Naive thymus-derived CD8-positive, alpha-beta T cell (primary cell): ENCODE data around the gene NRARP. TPM values are rescaled to one million over a fixed set of nuclear protein-coding genes. Genes with fewer than 3 reads are reported as not detected.

ENCODE experiments used
- ATAC-seq, 2 donors: fragments of 150-1000 bp; cut with Tn5 transposase in 1 of 2; sonication (Bioruptor Pico), chemical (Tn5 transposase) in 1 of 2; 1 replicate in 1 of 2; 2 replicates in 1 of 2; pipeline ENCODE4 v1.10.0; 2021; ENCODE audit warnings: mild to moderate bottlenecking in 2 of 2, moderate library complexity in 2 of 2
- POLR2A ChIA-PET: fragments of 350-600 bp; sonication (Branson Sonifier 250); formaldehyde crosslinking; loops from one replicate; lab custom pipeline; 2021; ENCODE audit warnings: antibody characterized with exemption; lab: Charles Lee
- DNase-seq, 10 donors: peaks; one replicate each; pipeline versions ENCODE4 v3.0.0 to v3.0.0-alpha.2; 2020 to 2022
- H3K27ac Mint-ChIP-seq, 10 donors: one replicate each; pipeline ENCODE4 v1.8.0; 2020 to 2022; ENCODE audit warnings: mild to moderate bottlenecking in 10 of 10, mixed read lengths in 10 of 10, moderate library complexity in 4 of 10, inconsistent platforms in 1 of 10
- H3K27me3 Mint-ChIP-seq, 5 donors: one replicate each; pipeline ENCODE4 v1.8.0; 2021 to 2022; ENCODE audit warnings: mixed read lengths in 5 of 5
- H3K36me3 Mint-ChIP-seq, 3 donors: one replicate each; pipeline ENCODE4 v1.8.0; 2020 to 2022; ENCODE audit warnings: mixed read lengths in 3 of 3, mild to moderate bottlenecking in 2 of 3, inconsistent platforms in 1 of 3
- H3K4me1 Mint-ChIP-seq, 4 donors: one replicate each; pipeline ENCODE4 v1.8.0; 2021 to 2022; ENCODE audit warnings: mixed read lengths in 4 of 4
- H3K4me3 Mint-ChIP-seq, 10 donors: one replicate each; pipeline ENCODE4 v1.8.0; 2020 to 2022; ENCODE audit warnings: mild to moderate bottlenecking in 10 of 10, mixed read lengths in 10 of 10, moderate library complexity in 6 of 10, inconsistent platforms in 1 of 10
- H3K9me3 Mint-ChIP-seq, 9 donors: one replicate each; pipeline ENCODE4 v1.8.0; 2020 to 2022; ENCODE audit warnings: mixed read lengths in 9 of 9, mild to moderate bottlenecking in 3 of 9, inconsistent platforms in 1 of 9, moderate library complexity in 1 of 9
- polyA plus RNA-seq, 3 donors: library from polyadenylated mRNA; unstranded; fragments of 300-500 nt; fragmentation: Illumina TruSeq; gene quantifications; one replicate each; pipeline ENCODE4 v1.2.3, GENCODE V29; 2021
- total RNA-seq, 8 experiments: library from RNA in 2 of 8; stranded (reverse) in 2 of 8; gene quantifications; one replicate each; pipeline ENCODE4 v1.2.3 and lab custom pipeline; 2021 to 2026

The NRARP gene
- total and polyA plus RNA-seq, 5 experiments from 2014 or later, result 2.4 to 2.5 TPM; not detected in 3

DNA sequence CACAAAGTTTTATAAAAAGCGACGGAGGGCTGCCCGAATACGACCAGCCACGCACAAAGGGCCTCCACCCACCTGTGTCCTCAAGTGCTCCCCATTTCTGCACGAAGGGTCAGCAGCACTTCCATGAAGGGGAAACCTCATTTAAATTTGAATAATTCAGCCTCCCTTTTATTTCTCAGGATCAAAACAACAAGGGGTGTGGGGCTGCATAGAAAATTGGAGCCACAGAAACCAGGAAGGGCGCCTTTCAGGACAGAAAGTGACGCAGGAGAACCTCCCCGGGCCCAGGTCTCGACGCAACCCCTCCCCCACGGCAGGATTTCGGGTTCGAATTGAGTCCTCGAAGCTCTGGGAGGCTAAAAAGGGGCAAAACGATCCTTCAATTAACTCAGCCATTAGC, 2.1 kb downstream of the NRARP start:
- Mint-ChIP-seq H3K9me3 (peaks cover 0 to 2% (median 0%) of the 10 kb centered on the region in 9 donors), H3K4me1 (peaks cover 4 to 22% (median 18%) of the 10 kb centered on the region in 4 donors), H3K4me3 (peak overlapping the region in 6 of 10 donors; percentile 33 to 65 (median 56)), H3K36me3 (peaks cover 0 to 2% (median 0%) of the 10 kb centered on the region in 3 donors), H3K27me3 (peaks cover 6 to 36% (median 14%) of the 10 kb centered on the region in 5 donors), H3K27ac (peak overlapping the region in 2 of 10 donors; percentile 12 to 14)
- POLR2A ChIA-PET, result interaction anchor here (0.9 kb wide), 1 partner anchor 142 kb away, joined by 5 read pairs; the partner anchor contains the start of gene ENTPD8
- no peak for ATAC-seq
- DNase-seq, result no peak

DNA sequence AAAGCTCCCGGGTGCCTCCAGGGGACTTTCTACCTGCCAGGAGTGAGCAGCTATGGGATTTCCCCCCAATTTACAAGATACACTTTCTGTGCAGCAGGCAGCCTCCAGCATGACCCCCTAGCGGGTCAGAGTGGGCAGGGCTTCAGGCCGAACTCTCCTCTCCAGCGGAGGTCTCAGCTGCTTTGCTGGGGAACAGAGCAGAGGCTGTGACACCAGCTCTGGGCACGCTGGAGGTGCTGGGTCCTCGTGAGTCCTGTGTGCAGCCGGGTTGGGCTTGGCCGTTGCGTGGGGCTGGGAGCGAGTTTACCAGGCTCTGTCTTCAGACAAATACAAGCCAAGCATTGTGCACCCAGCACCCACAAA, 2.9 kb downstream of the NRARP start:
- no peak overlapping the region for H3K27ac Mint-ChIP-seq
- H3K27me3 Mint-ChIP-seq, result peaks cover 9 to 42% (median 18%) of the 10 kb centered on the region in 5 donors
- ATAC-seq (no peak), DNase-seq (no peak)
- POLR2A ChIA-PET, result no interaction called here
- H3K36me3 Mint-ChIP-seq, result peaks cover 0 to 2% (median 0%) of the 10 kb centered on the region in 3 donors
- H3K9me3 Mint-ChIP-seq, result peaks cover 0 to 2% (median 0%) of the 10 kb centered on the region in 9 donors
- H3K4me3 Mint-ChIP-seq, result no peak overlapping the region
- peaks cover 4 to 22% (median 21%) of the 10 kb centered on the region in 4 donors for H3K4me1 Mint-ChIP-seq

DNA sequence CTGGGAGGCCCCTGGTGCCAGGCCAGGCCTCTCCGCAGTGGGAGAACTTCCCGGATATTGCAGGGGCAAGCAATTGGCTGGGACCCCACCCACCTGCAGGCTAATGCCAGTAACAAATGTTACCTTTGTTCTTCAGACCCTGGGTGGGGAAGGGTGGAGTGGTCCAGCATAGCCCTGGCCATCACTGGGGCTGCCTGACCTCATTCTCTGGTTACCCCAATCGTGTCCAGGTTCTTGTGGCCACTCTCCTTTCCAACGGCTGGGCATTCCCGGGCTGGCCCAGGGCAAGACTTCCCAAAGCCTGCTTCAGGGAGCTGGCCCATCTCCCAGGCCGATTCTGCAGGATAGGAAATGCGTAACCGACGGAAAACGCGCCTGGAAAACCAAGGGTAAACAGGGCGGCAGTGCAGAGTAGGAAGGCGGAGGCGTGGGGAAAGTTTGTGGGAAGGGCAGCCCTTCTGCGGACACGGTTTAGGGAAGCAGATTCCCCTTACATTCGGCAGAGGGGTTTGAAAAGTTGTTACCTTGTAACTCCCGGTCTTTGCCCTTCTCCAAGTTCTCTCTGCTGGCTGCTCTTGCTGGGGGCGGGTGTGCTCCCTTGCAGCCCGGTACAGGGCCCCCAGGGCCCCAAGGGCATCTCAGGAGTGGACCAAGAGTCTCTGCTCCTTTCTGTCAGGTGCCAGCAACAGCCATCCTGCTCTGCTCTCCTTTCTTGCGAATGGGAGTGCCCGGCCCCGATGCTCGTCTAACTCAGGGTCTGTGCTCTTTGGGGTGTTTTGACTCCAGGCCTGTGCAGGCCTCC, 3.5 kb downstream of the NRARP start:
- ATAC-seq (no peak), DNase-seq (no peak)
- Mint-ChIP-seq H3K4me1 (peaks cover 4 to 21% (median 20%) of the 10 kb centered on the region in 4 donors), H3K9me3 (peaks cover 0 to 4% (median 0%) of the 10 kb centered on the region in 9 donors), H3K27ac (no peak overlapping the region), H3K4me3 (no peak overlapping the region), H3K36me3 (peaks cover 0 to 2% (median 0%) of the 10 kb centered on the region in 3 donors), H3K27me3 (peaks cover 9 to 47% (median 21%) of the 10 kb centered on the region in 5 donors)
- POLR2A ChIA-PET, result no interaction called here

DNA sequence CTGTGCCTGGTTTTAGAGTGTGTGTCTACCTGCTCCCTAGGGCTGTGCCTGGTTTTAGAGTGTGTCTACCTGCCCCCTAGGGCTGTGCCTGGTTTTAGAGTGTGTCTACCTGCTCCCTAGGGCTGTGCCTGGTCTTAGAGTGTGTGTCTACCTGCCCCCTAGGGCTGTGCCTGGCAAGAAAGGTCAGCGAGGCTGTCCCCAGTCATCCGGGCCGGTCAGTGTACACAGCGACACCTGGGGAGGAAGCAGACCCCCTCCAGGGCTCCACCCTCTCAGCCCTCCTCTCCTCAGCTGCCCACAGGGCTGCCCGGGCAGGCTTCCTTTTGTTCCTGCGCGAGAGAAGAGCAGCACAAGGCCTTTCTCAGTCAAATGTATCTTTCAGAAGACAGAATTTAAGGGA, 4.1 kb downstream of the NRARP start:
- DNase-seq, result no peak

DNA sequence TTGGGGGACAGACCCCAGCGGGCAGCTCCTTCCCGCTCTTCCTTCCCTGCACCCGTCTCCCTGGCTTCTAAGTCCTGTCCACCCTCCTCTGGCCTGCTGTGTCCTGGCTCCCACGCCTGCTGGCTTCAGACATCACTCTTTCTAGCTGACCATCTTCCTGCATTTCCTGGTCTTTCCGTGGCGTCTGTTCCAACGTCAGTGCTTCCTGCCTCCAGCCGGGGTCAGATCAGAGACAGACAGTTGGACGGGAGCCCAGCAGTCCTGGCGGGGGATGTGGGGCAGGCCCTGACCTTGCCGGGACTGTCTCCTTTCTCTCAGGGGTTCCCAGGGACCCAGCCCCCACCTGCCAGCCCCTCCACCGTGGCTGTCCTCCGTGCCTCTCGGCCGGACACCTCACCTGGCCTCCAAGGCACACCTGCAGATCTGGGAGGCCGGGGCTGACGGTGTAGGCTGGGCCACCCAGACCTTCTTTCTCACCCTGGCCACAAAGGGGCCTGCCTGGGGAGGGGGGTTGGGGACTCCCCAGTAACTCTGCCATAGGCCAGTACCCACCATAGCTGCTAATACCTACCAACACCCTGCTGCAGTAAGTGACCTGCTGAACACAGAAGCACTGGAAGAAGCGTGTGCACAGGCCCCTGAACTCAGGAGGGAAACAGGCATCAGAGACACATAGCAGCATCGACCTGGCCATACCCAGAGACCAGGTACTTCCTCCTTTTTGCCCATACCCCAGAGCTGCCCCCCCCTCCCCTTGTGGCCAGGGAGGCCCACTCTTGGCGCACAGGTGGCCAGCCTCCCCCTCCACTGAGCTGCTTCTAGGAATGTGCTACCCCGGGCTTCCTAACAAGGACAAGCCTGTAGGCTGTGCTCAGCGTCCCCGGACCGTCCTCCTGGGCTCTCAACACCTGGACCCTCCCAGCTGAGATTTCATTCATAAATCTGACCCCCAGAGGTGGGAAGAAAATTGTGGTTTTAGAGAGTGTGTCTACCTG, 5.1 kb downstream of the NRARP start:
- peak overlapping the region in 2 of 10 donors; percentile 31 to 55 for H3K27ac Mint-ChIP-seq
- no peak for DNase-seq

More for the DNA sequence above, 4.1 kb downstream of the NRARP start:
- Mint-ChIP-seq H3K27me3 (peaks cover 9 to 53% (median 25%) of the 10 kb centered on the region in 5 donors), H3K4me3 (no peak overlapping the region), H3K27ac (no peak overlapping the region), H3K9me3 (peaks cover 0 to 4% (median 0%) of the 10 kb centered on the region in 9 donors), H3K36me3 (peaks cover 0 to 2% (median 0%) of the 10 kb centered on the region in 3 donors), H3K4me1 (peaks cover 4 to 21% (median 17%) of the 10 kb centered on the region in 4 donors)
- no peak for ATAC-seq
- POLR2A ChIA-PET, result interaction anchor here (0.6 kb wide), 1 partner anchor 97 kb away, joined by 3 read pairs; no protein-coding TSS in a partner anchor

DNA sequence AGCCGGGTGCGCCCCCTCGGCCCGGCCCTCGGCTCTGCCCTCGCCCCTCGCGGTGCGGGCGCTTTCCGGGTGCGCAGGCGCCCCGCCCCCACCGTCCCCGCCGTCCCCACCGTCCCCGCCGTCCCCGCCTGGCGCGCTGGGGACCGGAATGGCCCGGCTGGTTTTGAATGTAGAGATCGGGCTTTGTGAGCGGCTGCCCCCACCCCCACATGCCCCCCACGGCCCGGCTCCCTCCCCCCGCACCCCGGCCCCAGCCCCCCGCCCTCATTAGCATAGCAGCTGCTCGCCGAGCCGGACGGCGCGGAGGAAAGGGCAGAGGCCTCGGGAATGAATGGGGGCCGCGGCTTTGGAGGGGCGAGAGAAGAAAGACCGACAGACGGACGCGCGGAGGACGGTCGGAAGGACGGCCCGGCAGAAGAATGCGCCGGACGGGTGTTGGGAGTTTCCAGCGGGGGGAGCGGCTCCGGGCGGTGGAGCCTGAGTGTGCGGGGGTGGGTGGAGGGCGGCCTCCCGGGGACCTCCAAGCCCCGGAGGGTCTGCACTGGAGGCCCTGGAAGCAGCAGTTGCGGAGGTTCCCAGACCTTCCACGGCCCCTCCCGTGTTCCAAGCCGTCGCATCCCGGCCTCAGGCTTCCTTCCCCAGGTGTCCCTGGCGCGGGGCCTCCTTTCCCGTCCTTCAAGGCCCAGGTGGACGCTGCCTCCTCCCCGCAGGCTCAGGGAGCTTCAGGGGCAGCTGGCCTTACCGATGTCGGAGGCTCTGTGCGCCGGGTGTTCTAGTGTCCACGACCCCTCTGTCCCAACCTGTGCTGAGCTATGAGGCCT, 6.0 kb downstream of the NRARP start:
- H3K9me3 Mint-ChIP-seq, result peaks cover 0 to 4% (median 0%) of the 10 kb centered on the region in 9 donors
- H3K4me3 Mint-ChIP-seq, result peak overlapping the region; percentile 54 to 82 (median 73)
- POLR2A ChIA-PET, result no interaction called here
- H3K4me1 Mint-ChIP-seq, result peaks cover 4 to 21% (median 17%) of the 10 kb centered on the region in 4 donors
- ATAC-seq (peak; percentile 10 to 26), DNase-seq (peak in 1 of 10 donors; percentile 8)
- H3K36me3 Mint-ChIP-seq, result peaks cover 0 to 2% (median 0%) of the 10 kb centered on the region in 3 donors
- H3K27ac Mint-ChIP-seq, result peak overlapping the region in 2 of 10 donors; percentile 31 to 55
- H3K27me3 Mint-ChIP-seq, result peaks cover 9 to 56% (median 27%) of the 10 kb centered on the region in 5 donors

More for the DNA sequence above, 5.1 kb downstream of the NRARP start:
- POLR2A ChIA-PET, result interaction anchor here (0.6 to 1.1 kb wide), 2 partner anchors 55 to 98 kb away, joined by 3 read pairs; no protein-coding TSS in a partner anchor
- ATAC-seq, result no peak
- peaks cover 4 to 21% (median 17%) of the 10 kb centered on the region in 4 donors for H3K4me1 Mint-ChIP-seq
- H3K36me3 Mint-ChIP-seq, result peaks cover 0 to 2% (median 0%) of the 10 kb centered on the region in 3 donors
- peaks cover 0 to 4% (median 0%) of the 10 kb centered on the region in 9 donors for H3K9me3 Mint-ChIP-seq
- peaks cover 9 to 56% (median 27%) of the 10 kb centered on the region in 5 donors for H3K27me3 Mint-ChIP-seq
- H3K4me3 Mint-ChIP-seq, result peak overlapping the region; percentile 54 to 82 (median 73)

DNA sequence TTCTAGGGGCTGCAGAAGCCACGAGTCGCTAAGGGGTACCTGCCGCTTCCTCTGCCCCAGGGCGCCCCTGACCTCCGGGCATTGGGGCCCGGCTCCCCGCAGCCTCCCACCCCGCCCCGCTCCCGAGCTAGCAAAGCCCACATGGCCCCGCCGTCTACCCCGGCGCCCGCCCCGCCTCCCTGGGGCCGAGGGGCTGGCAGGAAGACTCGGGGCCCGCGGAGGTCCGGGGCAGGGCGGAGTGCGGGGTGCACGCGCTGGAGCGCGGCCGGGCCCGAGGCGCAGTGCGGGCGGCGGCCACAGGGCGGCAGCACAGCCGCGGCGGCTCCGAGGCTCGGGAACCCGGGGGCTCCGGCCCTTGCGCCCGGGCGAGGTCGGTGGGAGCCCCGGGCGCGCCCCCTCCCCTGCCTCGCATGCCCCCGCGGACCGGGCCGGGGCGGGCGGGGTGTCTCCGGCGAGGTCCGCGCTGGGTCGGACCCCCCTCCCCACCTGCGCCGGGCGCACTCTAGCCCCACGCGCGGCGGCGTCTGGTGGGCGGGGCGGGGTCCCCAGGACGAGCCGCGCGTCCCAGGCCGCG, 6.7 kb downstream of the NRARP start:
- DNase-seq (peak in 7 of 10 donors; percentile 28 to 61 (median 52)), ATAC-seq (peak; percentile 86 to 88)
- peak overlapping the region in 8 of 10 donors; percentile 24 to 58 (median 48) for H3K4me3 Mint-ChIP-seq
- peaks cover 9 to 53% (median 25%) of the 10 kb centered on the region in 5 donors for H3K27me3 Mint-ChIP-seq
- H3K4me1 Mint-ChIP-seq, result peaks cover 2 to 17% (median 12%) of the 10 kb centered on the region in 4 donors
- peaks cover 0 to 2% (median 0%) of the 10 kb centered on the region in 3 donors for H3K36me3 Mint-ChIP-seq
- POLR2A ChIA-PET, result no interaction called here
- no peak overlapping the region for H3K27ac Mint-ChIP-seq
- peaks cover 0 to 4% (median 0%) of the 10 kb centered on the region in 9 donors for H3K9me3 Mint-ChIP-seq

DNA sequence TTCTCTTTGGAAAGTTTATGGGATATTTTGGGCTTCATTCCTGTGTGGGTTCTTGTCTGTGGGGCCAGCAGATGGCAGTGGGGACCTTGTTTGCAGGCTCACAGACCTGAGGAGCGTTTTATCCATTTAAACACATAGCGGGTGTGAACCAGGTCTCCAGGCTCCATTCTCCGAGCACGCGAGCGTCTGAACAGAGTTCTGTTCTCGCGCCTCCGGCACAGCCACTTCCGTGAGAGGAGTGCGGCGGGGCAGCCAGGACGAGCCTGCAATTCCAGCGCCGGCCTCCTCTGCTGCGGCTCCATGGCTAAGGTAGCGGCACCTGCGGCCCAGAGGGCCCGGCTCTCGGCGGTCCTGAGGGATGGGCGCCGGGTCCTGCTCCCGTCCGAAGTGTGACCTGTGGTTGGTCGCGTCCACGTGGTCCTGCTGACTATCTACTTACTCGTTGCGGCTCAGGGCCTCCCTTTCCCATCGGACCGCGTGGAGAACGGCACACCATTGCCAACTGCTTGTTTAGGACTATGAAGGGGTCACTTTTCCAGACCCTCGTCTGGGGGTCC, 7.3 kb downstream of the NRARP start:
- Mint-ChIP-seq H3K4me1 (peaks cover 2 to 14% (median 11%) of the 10 kb centered on the region in 4 donors), H3K9me3 (peaks cover 0 to 4% (median 0%) of the 10 kb centered on the region in 9 donors), H3K36me3 (peaks cover 0 to 2% (median 0%) of the 10 kb centered on the region in 3 donors), H3K27me3 (peaks cover 9 to 53% (median 21%) of the 10 kb centered on the region in 5 donors), H3K27ac (no peak overlapping the region), H3K4me3 (peak overlapping the region; percentile 29 to 62 (median 56))
- ATAC-seq, result peak; percentile 35 to 48
- POLR2A ChIA-PET, result no interaction called here
- peak in 1 of 10 donors; percentile 3 for DNase-seq

DNA sequence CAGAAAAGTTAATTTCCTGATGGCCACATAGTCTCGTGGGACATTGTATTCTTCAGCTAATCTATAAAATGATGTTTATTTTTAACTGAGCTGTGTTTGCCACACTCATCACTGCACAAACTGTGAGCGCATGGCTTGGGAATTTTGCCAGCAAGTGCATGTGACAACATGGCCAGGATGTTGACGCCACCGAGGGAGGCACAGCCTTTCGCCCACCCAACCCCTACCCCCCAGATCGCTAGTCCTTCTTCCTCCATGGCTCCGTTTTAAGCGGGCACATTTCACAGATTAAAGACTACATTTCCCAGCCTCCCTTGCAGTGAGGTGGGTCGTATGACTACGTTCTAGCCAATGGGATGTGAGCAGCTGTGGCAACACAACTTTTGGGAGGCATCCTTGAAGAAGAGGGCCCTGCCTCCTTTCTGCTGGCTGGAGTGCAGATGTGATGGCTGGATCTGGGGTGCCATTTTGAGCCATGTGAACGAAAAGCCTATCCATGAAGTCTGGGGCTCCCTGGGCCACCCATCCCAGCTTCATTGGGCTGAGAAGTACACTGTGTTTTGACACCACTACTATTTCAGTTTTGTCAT, 7.9 kb downstream of the NRARP start:
- peak overlapping the region; percentile 29 to 62 (median 56) for H3K4me3 Mint-ChIP-seq
- ATAC-seq (peak in 1 of 2 donors; percentile 52), DNase-seq (no peak)
- POLR2A ChIA-PET, result interaction anchor here (0.8 to 1.5 kb wide), 2 partner anchors 28 to 258 kb away, joined by 3 read pairs; partner anchors contain the start of gene MRPL41
- H3K4me1 Mint-ChIP-seq, result peaks cover 2 to 13% (median 11%) of the 10 kb centered on the region in 4 donors
- peaks cover 0 to 2% (median 0%) of the 10 kb centered on the region in 3 donors for H3K36me3 Mint-ChIP-seq
- H3K9me3 Mint-ChIP-seq, result peaks cover 0 to 4% (median 0%) of the 10 kb centered on the region in 9 donors
- peaks cover 9 to 50% (median 21%) of the 10 kb centered on the region in 5 donors for H3K27me3 Mint-ChIP-seq
- peak overlapping the region in 1 of 10 donors; percentile 8 for H3K27ac Mint-ChIP-seq

DNA sequence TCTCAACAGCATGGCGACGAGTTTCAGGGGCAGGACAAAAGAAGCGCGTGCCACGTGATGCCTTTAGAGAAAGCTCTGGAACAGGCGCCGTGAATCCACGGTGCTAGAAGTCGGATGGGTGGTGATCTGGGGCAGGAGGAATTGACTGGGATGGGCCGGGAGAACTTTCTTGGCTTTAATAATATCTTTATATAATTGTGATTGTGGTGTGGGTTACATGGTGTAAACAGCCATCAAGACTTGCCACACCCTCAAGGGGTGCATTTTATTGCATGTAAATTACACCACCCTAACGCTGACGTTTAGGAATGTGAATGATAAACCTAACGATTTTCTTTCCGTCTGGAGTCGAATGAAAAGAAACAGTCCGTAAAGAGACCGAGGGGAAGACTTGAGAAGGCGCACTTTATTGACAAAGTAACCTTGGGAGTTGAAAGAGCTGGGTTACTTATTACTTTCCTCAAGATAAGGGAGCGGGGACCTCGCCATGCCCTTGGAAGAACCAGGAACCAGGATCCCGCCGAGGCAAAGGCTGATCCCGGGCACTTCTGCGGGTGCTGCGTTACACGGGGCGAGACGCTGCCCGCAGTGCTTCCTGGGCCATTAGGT, 8.5 kb downstream of the NRARP start:
- Mint-ChIP-seq H3K27me3 (peaks cover 9 to 46% (median 21%) of the 10 kb centered on the region in 5 donors), H3K4me1 (peaks cover 2 to 13% (median 11%) of the 10 kb centered on the region in 4 donors), H3K36me3 (peaks cover 0 to 2% (median 0%) of the 10 kb centered on the region in 3 donors), H3K9me3 (peaks cover 0 to 4% (median 0%) of the 10 kb centered on the region in 9 donors), H3K4me3 (peak overlapping the region in 5 of 10 donors; percentile 18 to 39 (median 26)), H3K27ac (peak overlapping the region in 1 of 10 donors; percentile 8)
- POLR2A ChIA-PET, result interaction anchor here (0.7 to 1.5 kb wide), 3 partner anchors 26 to 258 kb away, joined by 3 to 6 read pairs (median 3); partner anchors contain the start of gene MRPL41
- DNase-seq, result no peak
- ATAC-seq, result no peak
